Subcutaneous adipose tissue (tissue), 4 donors: ENCODE measurements around the gene ULK4. TPM values are rescaled to one million over a fixed set of nuclear protein-coding genes. Genes with fewer than 3 reads are reported as not detected.

ENCODE experiments used
- CTCF ChIP-seq: fragments of 450-650 bp; IDR thresholded peaks from one replicate; pipeline ENCODE4 v1.5.1; 2016; ENCODE audit warnings: low read depth, mild to moderate bottlenecking, control low read depth, antibody characterized with exemption, moderate library complexity
- total RNA-seq, 4 donors: library from RNA; depleted of rRNA; stranded (reverse); fragments of >200 nt; gene quantifications; one replicate each; pipeline ENCODE4 v1.1.0, GENCODE V29; 2016

ULK4 gene
- total RNA-seq, 4 donors from 2014 or later, result 10.6 to 32.0 (median 22.6) TPM

DNA sequence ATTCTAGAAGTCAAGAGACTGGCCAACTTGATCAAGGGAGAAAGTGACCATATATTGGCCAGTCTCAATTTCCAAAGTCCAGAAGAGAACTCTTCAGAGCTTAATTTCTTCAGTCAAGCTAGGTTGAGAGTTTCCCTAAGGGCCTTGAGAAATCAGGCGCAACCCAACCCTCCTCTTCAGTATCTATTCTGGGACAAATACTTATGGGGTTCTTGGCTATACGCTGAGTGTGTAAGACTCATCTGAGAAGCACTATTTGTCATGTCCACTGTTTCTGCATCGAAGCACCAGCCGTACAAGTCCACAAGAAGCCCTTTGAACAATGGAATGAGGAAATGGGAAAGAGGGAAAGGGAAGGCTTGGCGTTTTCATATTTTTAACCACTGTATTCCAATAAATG lies 383.1 kb downstream of the ULK4 start:
- TF ChIP-seq CTCF, result no peak

GRCh38 chr3:41575724-41576123 lies 386.2 kb downstream of the ULK4 start:
- no peak for TF ChIP-seq CTCF

GRCh38 chr3:41574900-41575299 lies 387.0 kb downstream of the ULK4 start:
- no peak for TF ChIP-seq CTCF

DNA sequence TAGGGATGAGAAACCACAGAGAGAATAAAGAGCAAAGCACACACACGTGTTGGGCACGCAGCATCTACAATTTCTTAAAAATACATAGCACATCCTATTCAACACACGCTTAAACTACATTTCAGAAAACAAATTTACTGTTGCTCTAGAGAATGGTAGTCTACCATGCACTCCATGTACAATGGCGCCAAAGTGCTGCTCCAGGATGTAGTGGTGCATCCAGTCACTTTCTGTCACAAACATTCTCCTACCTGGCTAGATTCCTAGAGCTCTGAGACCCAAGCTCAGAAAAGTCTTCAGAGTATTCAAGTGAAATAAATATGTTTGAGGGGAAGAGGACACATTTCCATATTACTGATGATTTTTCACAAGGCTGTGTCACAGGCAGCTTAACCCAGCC lies 388.3 kb downstream of the ULK4 start:
- no peak for TF ChIP-seq CTCF

DNA sequence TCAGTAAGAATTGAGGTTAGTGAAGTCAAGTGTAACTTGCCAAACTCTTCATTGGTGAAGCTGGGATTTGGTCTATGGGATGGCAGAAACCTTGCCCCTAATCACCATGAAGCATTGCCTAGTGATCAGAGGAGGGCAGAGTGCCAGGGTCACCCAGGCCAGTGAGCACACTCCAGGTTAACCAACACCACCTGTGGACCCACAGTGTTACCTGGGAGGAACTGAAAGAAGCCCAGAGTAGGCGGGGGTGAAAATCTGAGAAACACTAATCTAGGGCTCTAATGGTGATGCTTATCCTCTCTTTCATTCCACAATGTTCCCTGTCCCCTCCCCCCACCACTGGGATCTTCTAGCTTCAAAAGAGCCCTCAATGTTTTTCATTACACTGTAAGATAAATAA lies 389.8 kb downstream of the ULK4 start:
- TF ChIP-seq CTCF, result no peak

- TF ChIP-seq CTCF, result no peak
These were observed 392.1 kb downstream of the ULK4 start for GRCh38 chr3:41569632-41570305.

DNA sequence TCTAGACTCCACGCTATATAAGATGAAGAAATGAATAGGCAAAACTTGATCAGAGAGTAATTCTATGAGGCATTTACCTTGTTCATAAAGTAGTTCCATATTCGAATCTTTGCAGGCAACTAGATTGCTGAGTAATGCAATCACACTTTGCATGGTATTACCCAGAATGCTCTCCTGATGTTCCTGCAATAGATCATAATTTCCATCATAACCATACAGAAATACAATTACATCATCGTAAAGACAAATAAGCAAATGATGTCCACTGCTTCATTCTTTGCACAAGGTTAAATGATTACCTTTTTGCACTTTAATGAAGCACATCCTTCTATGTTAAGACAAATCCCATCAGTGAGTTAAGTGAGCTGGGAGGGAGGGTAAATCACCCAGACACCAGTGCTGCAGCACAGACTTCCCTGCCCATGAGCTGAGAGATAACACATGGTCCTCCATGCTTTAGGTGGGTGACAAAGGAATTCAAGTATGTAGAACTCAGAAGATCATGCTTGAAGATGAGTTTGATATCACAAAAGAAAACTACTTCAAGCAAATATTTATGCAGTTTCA lies 395.9 kb downstream of the ULK4 start:
- no peak for TF ChIP-seq CTCF
